BLaER1 treated with 17β-estradiol and CSF1 and Interleukin-3, amounts not matched to agents 10 nM and 100 nM (cell line): Measurements from ENCODE around the gene ERCC1.
A peak's percentile ranks its signal among the peaks of the same experiment; 100 is the strongest.

ENCODE experiments used
- H3K27ac ChIP-seq, 11 experiments: shearing (Covaris generic); formaldehyde crosslinking; 2 replicates each; pipeline ENCODE4 v1.8.1; 2022
- H3K27me3 ChIP-seq, 11 experiments: shearing (Covaris generic); formaldehyde crosslinking; 2 replicates each; pipeline ENCODE4 v1.8.1; 2022
- H3K36me3 ChIP-seq, 11 experiments: shearing (Covaris generic); formaldehyde crosslinking; 2 replicates each; pipeline ENCODE4 v1.8.1; 2022
- H3K4me1 ChIP-seq, 10 experiments: shearing (Covaris generic); formaldehyde crosslinking; 2 replicates each; pipeline ENCODE4 v1.8.1; 2022
- H3K4me2 ChIP-seq, 11 experiments: shearing (Covaris generic); formaldehyde crosslinking; 2 replicates each; pipeline ENCODE4 v1.8.1; 2022
- H3K4me3 ChIP-seq, 10 experiments: shearing (Covaris generic); formaldehyde crosslinking; 2 replicates each; pipeline ENCODE4 v1.8.1; 2022
- H3K9ac ChIP-seq, 11 experiments: shearing (Covaris generic); formaldehyde crosslinking; 2 replicates each; pipeline ENCODE4 v1.8.1; 2022
- H3K9me3 ChIP-seq, 11 experiments: shearing (Covaris generic); formaldehyde crosslinking; replicated peaks in 1 of 11; 2 replicates each; pipeline ENCODE4 v1.8.1; 2022
- H4K20me1 ChIP-seq, 11 experiments: shearing (Covaris generic); formaldehyde crosslinking; 2 replicates each; pipeline ENCODE4 v1.8.1; 2022
- Cebpa-rat ChIP-seq, 11 experiments: shearing (Covaris generic); IDR thresholded peaks; 2 replicates each; pipeline ENCODE4 v1.8.1; 2022

The ERCC1 gene

DNA sequence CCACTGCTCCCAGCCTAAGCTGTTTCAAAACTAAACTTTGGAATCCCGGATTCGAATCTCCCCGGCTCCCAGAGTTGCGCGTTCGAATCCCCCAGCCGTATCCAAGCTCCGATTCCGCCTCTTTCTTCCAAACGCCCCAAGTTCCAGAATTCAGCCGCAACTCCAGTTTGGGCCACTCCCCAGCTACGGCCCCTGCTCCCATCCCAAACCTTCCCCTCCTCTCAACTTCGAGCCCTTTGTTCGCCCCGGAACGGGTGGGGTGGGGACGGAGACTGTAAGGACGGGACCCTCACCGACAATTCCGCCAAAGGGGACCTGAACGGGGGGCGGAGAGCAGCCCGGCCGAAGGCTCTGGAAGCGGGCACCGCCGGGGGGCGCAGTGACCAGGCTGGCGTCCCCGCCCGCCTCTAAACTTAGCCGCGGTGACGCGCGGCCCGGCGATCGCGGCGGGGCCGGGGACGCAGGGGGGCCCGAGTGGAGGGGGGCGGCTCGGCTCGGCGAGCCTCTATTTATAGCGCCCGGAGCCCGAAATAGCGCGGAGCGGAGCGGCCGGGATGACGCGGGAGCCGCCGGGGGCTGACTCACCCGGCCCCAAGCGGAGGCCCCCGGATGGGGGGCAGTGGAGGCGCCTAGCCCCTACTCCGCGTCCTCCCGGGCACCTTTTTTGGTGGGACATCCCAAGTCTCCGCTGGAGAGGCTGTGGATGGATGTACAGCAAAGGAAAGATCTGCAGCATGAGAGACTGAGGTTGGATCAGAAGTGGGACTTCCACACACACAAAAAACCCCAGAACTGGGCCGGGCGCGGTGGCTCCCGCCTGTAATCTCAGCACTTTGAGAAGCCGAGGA lies 4.9 kb upstream of the ERCC1 start:
- Histone ChIP-seq H3K27ac (peak overlapping the region; percentile 31 to 77 (median 69); a peak in 21 of 22 replicates), H3K4me2 (peak overlapping the region; percentile 77 to 95 (median 92)), H3K4me1 (peaks cover 23 to 72% (median 64%) of the 10 kb centered on the region in 10 experiments), H3K27me3 (peaks cover 0 to 15% (median 8%) of the 10 kb centered on the region in 11 experiments; a peak in 11 of 22 replicates), H3K9ac (peak overlapping the region; percentile 60 to 82 (median 73)), H3K36me3 (no peaks in the 10 kb centered on the region), H4K20me1 (no peaks in the 10 kb centered on the region), H3K9me3 (no peaks in the 10 kb centered on the region), H3K4me3 (peak overlapping the region; percentile 54 to 71 (median 60))
- TF ChIP-seq Cebpa-rat (IDR thresholded peaks at IDR 0.05) = no peak

DNA sequence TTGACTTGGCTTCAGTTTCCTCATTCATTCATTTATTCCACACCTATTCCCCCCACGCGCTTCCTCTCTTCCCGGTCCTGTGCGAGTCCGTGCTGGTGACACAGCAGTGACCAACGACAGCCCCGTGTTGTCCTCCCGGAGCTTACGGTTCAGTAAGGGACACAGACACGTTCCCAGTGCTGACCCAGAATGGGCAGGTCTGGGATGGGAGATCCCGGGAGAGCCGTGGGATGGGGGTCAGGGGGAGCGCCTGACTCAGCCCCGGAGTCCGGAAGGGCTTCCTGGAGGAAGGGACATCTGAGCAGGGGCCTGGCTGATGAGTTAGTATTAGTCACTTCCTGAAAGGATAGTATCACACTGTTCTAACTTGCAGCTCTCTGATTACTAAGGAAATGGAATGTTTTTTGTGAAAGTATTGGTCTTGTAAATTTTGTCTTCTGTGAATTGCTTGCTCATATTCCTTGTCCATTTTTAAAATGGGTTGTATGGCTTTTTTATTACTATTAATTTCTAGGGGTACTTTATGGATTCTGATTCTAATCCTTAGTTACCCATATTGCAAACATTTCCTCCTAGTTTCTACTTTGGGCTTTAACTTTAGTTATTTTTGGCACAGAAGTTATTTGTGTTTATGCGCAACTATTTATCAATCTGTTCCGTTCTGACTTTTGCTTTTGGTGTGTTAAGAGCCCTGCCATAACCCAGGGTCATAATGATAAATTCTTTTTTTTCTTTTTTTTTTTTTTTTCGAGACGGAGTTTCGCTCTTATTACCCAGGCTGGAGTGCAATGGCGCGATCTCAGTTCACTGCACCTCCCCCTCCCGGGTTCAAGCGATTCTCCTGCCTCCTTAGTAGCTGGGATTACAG lies 708 bp upstream of the ERCC1 start:
- peaks cover 57 to 97% (median 90%) of the 10 kb centered on the region in 10 experiments for H3K4me1 ChIP-seq
- peaks cover 0 to 16% (median 11%) of the 10 kb centered on the region in 11 experiments; a peak in 15 of 22 replicates for H3K36me3 ChIP-seq
- no peak for TF ChIP-seq Cebpa-rat (IDR thresholded peaks at IDR 0.05)

DNA sequence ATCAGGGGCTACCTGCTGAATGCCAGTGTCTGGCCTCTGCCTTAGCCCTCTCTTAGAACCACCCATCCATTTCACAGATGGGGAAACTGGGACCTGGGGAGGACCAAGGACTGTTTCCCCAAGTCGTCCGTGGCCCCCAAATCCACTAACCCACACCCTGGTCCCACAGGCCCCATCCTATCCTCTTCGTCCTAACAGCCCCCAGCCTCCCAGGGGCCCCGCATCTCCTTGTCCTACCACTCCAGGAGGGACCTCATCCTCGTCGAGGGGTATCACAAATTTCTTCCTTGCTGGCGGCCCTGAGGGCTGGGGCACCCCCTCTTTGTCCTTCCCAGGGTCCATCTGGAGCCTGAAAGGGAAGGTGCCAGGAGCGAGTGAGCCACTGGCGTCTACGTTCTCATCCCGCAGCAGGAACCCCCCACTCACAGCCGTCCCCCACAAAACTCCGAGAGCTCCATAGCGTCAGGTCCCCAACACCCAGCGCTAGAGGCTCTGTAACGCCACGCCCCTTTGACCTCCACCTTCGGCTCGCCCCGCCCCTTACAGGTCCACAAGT lies 606 bp downstream of the ERCC1 start:
- no peak for TF ChIP-seq Cebpa-rat (IDR thresholded peaks at IDR 0.05)
- H3K27ac ChIP-seq = peak overlapping the region; percentile 74 to 93 (median 91); a peak in 21 of 22 replicates
- peaks cover 70 to 99% (median 92%) of the 10 kb centered on the region in 10 experiments for H3K4me1 ChIP-seq
- H3K4me3 ChIP-seq = peak overlapping the region; percentile 68 to 77 (median 74)
- peaks cover under 1 to 16% (median 13%) of the 10 kb centered on the region in 11 experiments; a peak in 17 of 22 replicates for H3K36me3 ChIP-seq
- peak overlapping the region; percentile 96 to 100 (median 99) for H3K4me2 ChIP-seq
- H4K20me1 ChIP-seq = peaks cover 0 to 26% (median 7%) of the 10 kb centered on the region in 11 experiments; a peak in 15 of 22 replicates
- no peaks in the 10 kb centered on the region for H3K9me3 ChIP-seq
- H3K9ac ChIP-seq = peak overlapping the region; percentile 78 to 88 (median 85)
- peaks cover 0 to 5% (median 0%) of the 10 kb centered on the region in 11 experiments; a peak in 6 of 22 replicates for H3K27me3 ChIP-seq

More for the DNA sequence above, 708 bp upstream of the ERCC1 start:
- Histone ChIP-seq H3K9me3 (no peaks in the 10 kb centered on the region), H3K4me2 (peak overlapping the region; percentile 96 to 100 (median 99)), H3K27me3 (peaks cover 0 to 15% (median 8%) of the 10 kb centered on the region in 11 experiments; a peak in 11 of 22 replicates), H3K4me3 (peak overlapping the region; percentile 68 to 77 (median 74)), H3K27ac (peak overlapping the region; percentile 74 to 93 (median 91)), H3K9ac (peak overlapping the region; percentile 78 to 88 (median 85)), H4K20me1 (peaks cover 0 to 13% (median 0%) of the 10 kb centered on the region in 11 experiments; a peak in 4 of 22 replicates)

DNA sequence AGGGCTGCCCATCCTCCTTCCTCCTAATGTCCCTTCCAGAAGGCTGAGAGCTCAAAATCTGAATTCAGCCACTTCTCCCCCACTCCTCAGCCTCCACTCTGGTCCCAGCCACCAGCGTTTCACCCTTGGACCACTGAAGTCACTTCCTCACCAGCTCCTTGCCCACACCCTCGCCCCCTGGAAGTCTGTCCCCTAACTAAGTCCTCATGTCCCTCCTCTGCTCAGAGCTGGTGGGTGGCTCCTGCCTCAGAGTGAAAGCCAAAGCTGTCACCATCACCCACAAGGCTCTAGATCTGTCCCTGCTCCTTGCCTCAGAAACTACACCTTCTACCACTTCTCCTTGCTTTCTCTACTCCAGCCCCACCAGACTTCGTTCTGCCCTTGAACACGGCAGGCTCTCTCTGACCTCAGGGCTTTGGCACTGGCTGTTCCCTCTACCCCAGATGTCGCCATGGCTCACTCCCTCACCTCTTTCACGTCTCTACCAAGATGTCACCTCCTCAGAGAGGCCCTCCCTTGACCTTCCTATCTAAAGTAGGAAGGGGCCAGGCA lies 1.7 kb downstream of the ERCC1 start:
- no peak for TF ChIP-seq Cebpa-rat (IDR thresholded peaks at IDR 0.05)
- Histone ChIP-seq H3K27me3 (no peaks in the 10 kb centered on the region), H3K4me3 (peak overlapping the region in 6 of 10 experiments; percentile 72 to 77 (median 74); a peak in 9 of 20 replicates), H3K36me3 (peaks cover 12 to 27% (median 23%) of the 10 kb centered on the region in 11 experiments; a peak in 20 of 22 replicates), H3K9ac (peak overlapping the region in 10 of 11 experiments; percentile 16 to 88 (median 84); a peak in 16 of 22 replicates), H3K27ac (peak overlapping the region in 9 of 11 experiments; percentile 30 to 92 (median 52); a peak in 16 of 22 replicates), H3K4me1 (peaks cover 81 to 100% (median 94%) of the 10 kb centered on the region in 10 experiments), H3K4me2 (peak overlapping the region; percentile 96 to 100 (median 99)), H3K9me3 (no peaks in the 10 kb centered on the region), H4K20me1 (peaks cover 0 to 29% (median 7%) of the 10 kb centered on the region in 11 experiments; a peak in 15 of 22 replicates)

DNA sequence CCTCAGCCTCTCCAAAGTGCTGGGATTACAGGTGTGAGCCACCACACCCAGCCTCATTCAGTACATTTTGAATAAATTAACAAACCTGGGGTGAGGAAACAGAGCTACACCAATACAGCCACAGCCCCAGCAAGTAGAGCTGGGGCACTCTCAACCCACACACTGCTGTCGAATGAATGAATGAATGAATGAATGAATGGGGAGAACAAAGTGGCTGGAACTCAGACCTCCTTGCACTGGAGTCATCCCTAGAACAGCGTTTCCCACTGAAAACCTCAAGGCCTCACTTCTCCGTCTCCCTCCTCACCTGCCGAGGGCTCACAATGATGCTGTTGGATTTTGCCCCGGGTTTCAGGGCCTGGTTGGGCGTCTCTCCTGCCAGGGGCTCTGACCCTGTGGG lies 2.8 kb downstream of the ERCC1 start:
- Histone ChIP-seq H3K27ac (peak overlapping the region in 9 of 11 experiments; percentile 33 to 92 (median 76); a peak in 15 of 22 replicates), H3K4me1 (peaks cover 90 to 100% (median 97%) of the 10 kb centered on the region in 10 experiments), H3K36me3 (peaks cover 22 to 39% (median 35%) of the 10 kb centered on the region in 11 experiments), H3K4me3 (no peak overlapping the region), H3K9ac (peak overlapping the region in 7 of 11 experiments; percentile 54 to 70 (median 65); a peak in 11 of 22 replicates), H3K4me2 (peak overlapping the region; percentile 78 to 100 (median 98)), H3K9me3 (no peaks in the 10 kb centered on the region), H3K27me3 (no peaks in the 10 kb centered on the region), H4K20me1 (peaks cover 0 to 29% (median 7%) of the 10 kb centered on the region in 11 experiments; a peak in 15 of 22 replicates)
- TF ChIP-seq Cebpa-rat (IDR thresholded peaks at IDR 0.05) = no peak

DNA sequence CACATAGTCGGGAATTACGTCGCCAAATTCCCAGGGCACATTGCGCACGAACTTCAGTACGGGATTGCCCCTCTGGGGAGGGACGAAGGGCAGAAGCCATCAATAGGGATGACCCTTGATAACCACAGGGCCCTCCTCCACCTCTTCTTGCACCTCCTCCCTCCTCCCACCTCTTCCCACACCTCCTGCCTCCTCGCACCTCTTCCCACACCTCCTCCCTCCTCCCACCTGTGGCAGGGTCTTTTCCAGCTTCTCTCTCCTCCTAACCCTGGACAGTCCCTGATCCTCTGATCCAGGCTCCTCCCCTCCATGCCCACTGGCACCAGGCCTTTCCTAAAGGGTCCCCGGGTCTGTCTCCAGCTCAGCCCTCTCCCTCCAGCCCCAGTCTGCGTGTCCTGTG lies 3.4 kb downstream of the ERCC1 start:
- H3K36me3 ChIP-seq = peaks cover 27 to 43% (median 39%) of the 10 kb centered on the region in 11 experiments
- H3K27ac ChIP-seq = peak overlapping the region in 9 of 11 experiments; percentile 63 to 92 (median 76); a peak in 17 of 22 replicates
- peak overlapping the region in 7 of 10 experiments; percentile 19 to 49 (median 41); a peak in 9 of 20 replicates for H3K4me3 ChIP-seq
- H4K20me1 ChIP-seq = peaks cover 0 to 29% (median 7%) of the 10 kb centered on the region in 11 experiments; a peak in 15 of 22 replicates
- H3K9me3 ChIP-seq = no peaks in the 10 kb centered on the region
- H3K4me2 ChIP-seq = peak overlapping the region; percentile 78 to 100 (median 98)
- no peak for TF ChIP-seq Cebpa-rat (IDR thresholded peaks at IDR 0.05)
- H3K9ac ChIP-seq = peak overlapping the region in 9 of 11 experiments; percentile 39 to 70 (median 61); a peak in 17 of 22 replicates
- H3K27me3 ChIP-seq = no peaks in the 10 kb centered on the region
- H3K4me1 ChIP-seq = peaks cover 89 to 100% (median 98%) of the 10 kb centered on the region in 10 experiments

DNA sequence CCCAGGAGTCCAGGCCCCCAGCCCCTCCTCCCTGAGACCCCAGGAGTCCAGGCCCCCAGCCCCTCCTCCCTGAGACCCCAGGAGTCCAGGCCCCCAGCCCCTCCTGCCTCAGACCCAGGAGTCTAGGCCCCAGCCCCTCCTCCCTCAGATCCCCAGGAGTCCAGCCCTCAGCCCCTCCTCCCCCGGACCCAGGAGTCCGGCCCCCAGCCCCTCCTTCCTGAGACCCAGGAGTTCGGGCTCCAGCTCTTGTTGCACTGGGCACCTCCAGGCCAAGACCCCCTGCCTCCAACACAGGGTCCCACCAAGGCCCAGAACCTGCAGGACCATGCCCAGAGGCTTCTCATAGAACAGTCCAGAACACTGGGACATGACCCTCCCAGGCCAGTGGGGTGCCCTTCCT lies 3.8 kb downstream of the ERCC1 start:
- no peaks in the 10 kb centered on the region for H3K9me3 ChIP-seq
- H3K4me2 ChIP-seq = peak overlapping the region; percentile 78 to 100 (median 98)
- H3K9ac ChIP-seq = peak overlapping the region in 10 of 11 experiments; percentile 39 to 70 (median 61); a peak in 17 of 22 replicates
- H3K27ac ChIP-seq = peak overlapping the region in 10 of 11 experiments; percentile 2 to 92 (median 76); a peak in 19 of 22 replicates
- TF ChIP-seq Cebpa-rat (IDR thresholded peaks at IDR 0.05) = no peak
- H3K4me3 ChIP-seq = peak overlapping the region in 7 of 10 experiments; percentile 19 to 49 (median 41); a peak in 10 of 20 replicates
- H3K4me1 ChIP-seq = peaks cover 84 to 100% (median 97%) of the 10 kb centered on the region in 10 experiments
- no peaks in the 10 kb centered on the region for H3K27me3 ChIP-seq
- peaks cover 29 to 47% (median 41%) of the 10 kb centered on the region in 11 experiments for H3K36me3 ChIP-seq
- H4K20me1 ChIP-seq = peaks cover 0 to 29% (median 7%) of the 10 kb centered on the region in 11 experiments; a peak in 15 of 22 replicates
